Endothelial cell of umbilical vein (primary cell): ENCODE results near the gene ANKS1B. TPM values are rescaled to one million over a fixed set of nuclear protein-coding genes. Genes with fewer than 3 reads are reported as not detected.

Source experiments
- BruUV-seq: library from RNA; stranded (reverse); fragments of 400-500 nt; replicated peaks from 2 replicates; lab custom pipeline; 2021; lab: Mats Ljungman, UMichigan
- CTCF ChIA-PET: fragments of 300-600, 350-600 bp; sonication (Branson Sonifier 250); formaldehyde crosslinking; loops from one replicate; lab custom pipeline; 2021; ENCODE audit warnings: antibody characterized with exemption, inconsistent platforms; lab: Charles Lee
- POLR2A ChIA-PET: fragments of 300-600, 350-600 bp; sonication (Branson Sonifier 250); formaldehyde crosslinking; loops from one replicate; lab custom pipeline; 2021; ENCODE audit warnings: antibody characterized with exemption, inconsistent platforms; lab: Charles Lee
- DNase-seq: peaks from one replicate; pipeline ENCODE4 v3.0.0-alpha.2; 2011; ENCODE audit warnings: low read depth, low spot score
- FAIRE-seq: peaks from 2 replicates; lab custom pipeline; 2011; peaks lifted over from hg19 to GRCh38; lab: Jason Lieb, UNC
- H2AFZ ChIP-seq: 2 replicates; pipeline ENCODE4 v1.6.0; 2012; ENCODE audit warnings: low read depth, low read length, control low read depth, inconsistent platforms
- H3K27ac ChIP-seq: 2 replicates; pipeline ENCODE4 v1.5.1; 2011; ENCODE audit warnings: low read depth, mild to moderate bottlenecking, control low read depth, low read length, moderate library complexity; ENCODE audit not compliant: insufficient read depth
- H3K27me3 ChIP-seq, 2 experiments: 2 replicates each; pipeline versions ENCODE4 v1.6.0 to v1.6.1; 2011; ENCODE audit warnings: low read length in 2 of 2, mixed read lengths in 1 of 2; ENCODE audit not compliant: control insufficient read depth in 2 of 2, insufficient read depth in 2 of 2
- H3K36me3 ChIP-seq, 2 experiments: 2 replicates in 1 of 2; 3 replicates in 1 of 2; pipeline ENCODE4 v1.5.1; 2011; ENCODE audit warnings: low read length in 2 of 2, mild to moderate bottlenecking in 1 of 2, moderate library complexity in 1 of 2; ENCODE audit not compliant: control insufficient read depth in 2 of 2, insufficient read depth in 2 of 2; ENCODE audit errors: extremely low read depth in 1 of 2
- H3K4me1 ChIP-seq: 3 replicates; pipeline ENCODE4 v1.5.1; 2011; ENCODE audit warnings: mild to moderate bottlenecking, low read length; ENCODE audit not compliant: control insufficient read depth, insufficient read depth; ENCODE audit errors: extremely low read depth
- H3K4me2 ChIP-seq: 2 replicates; pipeline ENCODE4 v1.6.1; 2011; ENCODE audit warnings: low read length, control low read depth, mixed read lengths; ENCODE audit not compliant: insufficient read depth
- H3K4me3 ChIP-seq, 3 experiments: fragments of 200-600 bp in 1 of 3; sonication (generic), shearing (Covaris generic) in 1 of 3; replicated peaks in 1 of 3; 2 replicates each; pipeline ENCODE4 v1.5.1; 2011 to 2016; ENCODE audit warnings: control low read depth in 3 of 3, low read length in 3 of 3, mild to moderate bottlenecking in 2 of 3, inconsistent platforms in 1 of 3, low read depth in 1 of 3, moderate library complexity in 1 of 3; ENCODE audit not compliant: insufficient read depth in 1 of 3
- H3K79me2 ChIP-seq: 2 replicates; pipeline ENCODE4 v1.6.0; 2012; ENCODE audit warnings: low read length, inconsistent platforms; ENCODE audit not compliant: control insufficient read depth, insufficient read depth
- H3K9ac ChIP-seq: replicated peaks from 2 replicates; pipeline ENCODE3; 2011; ENCODE audit warnings: low read length, control low read depth; ENCODE audit not compliant: insufficient read depth; ENCODE audit errors: extremely low read depth
- H3K9me1 ChIP-seq: replicated peaks from 3 replicates; pipeline ENCODE4 v1.6.0; 2011; ENCODE audit warnings: mild to moderate bottlenecking, low read length; ENCODE audit not compliant: control insufficient read depth, insufficient read depth; ENCODE audit errors: extremely low read depth
- H3K9me3 ChIP-seq: replicated peaks from 2 replicates; pipeline ENCODE4 v1.5.1; 2012; ENCODE audit warnings: low read length, inconsistent platforms; ENCODE audit not compliant: control insufficient read depth, insufficient read depth
- H4K20me1 ChIP-seq: replicated peaks from 2 replicates; pipeline ENCODE3; 2011; ENCODE audit warnings: mild to moderate bottlenecking, low read length; ENCODE audit not compliant: control insufficient read depth, insufficient read depth; ENCODE audit errors: extremely low read depth
- CTCF ChIP-seq, 2 donors: IDR thresholded peaks; 1 replicate in 1 of 2; 2 replicates in 1 of 2; pipeline ENCODE4 v1.5.1; 2011; ENCODE audit warnings: low read length in 2 of 2, mild to moderate bottlenecking in 2 of 2, moderate library complexity in 2 of 2, control low read depth in 1 of 2, inconsistent platforms in 1 of 2, low read depth in 1 of 2; ENCODE audit not compliant: insufficient read depth in 1 of 2; ENCODE audit errors: extremely low read depth in 1 of 2
- EZH2 ChIP-seq: IDR thresholded peaks from 2 replicates; pipeline ENCODE4 v1.6.1; 2012; ENCODE audit warnings: borderline replicate concordance, low read depth, mild to moderate bottlenecking, moderate library complexity, low read length, inconsistent platforms; ENCODE audit not compliant: severe bottlenecking
- FOS ChIP-seq: IDR thresholded peaks from 2 replicates; pipeline ENCODE4 v1.6.1; 2011; ENCODE audit warnings: mild to moderate bottlenecking, low read length, moderate library complexity, borderline replicate concordance; ENCODE audit not compliant: insufficient read depth
- GATA2 ChIP-seq: IDR thresholded peaks from 2 replicates; pipeline ENCODE4 v1.7.0; 2011; ENCODE audit warnings: low read depth, mild to moderate bottlenecking, moderate library complexity, mixed read lengths, low read length; ENCODE audit not compliant: insufficient read length, insufficient read depth
- JUN ChIP-seq: IDR thresholded peaks from 2 replicates; pipeline ENCODE4 v1.6.1; 2011; ENCODE audit warnings: borderline replicate concordance, low read depth; ENCODE audit not compliant: insufficient read length, insufficient read depth
- MYC ChIP-seq: IDR thresholded peaks from one replicate; pipeline ENCODE4 v1.6.1; 2011; ENCODE audit warnings: mild to moderate bottlenecking, low read depth, low read length
- POLR2A ChIP-seq: IDR thresholded peaks from 2 replicates; pipeline ENCODE4 v1.6.1; 2012; ENCODE audit warnings: low read depth, mild to moderate bottlenecking, control low read depth, low read length
- POLR2AphosphoS5 ChIP-seq: IDR thresholded peaks from 2 replicates; pipeline ENCODE4 v1.6.1; 2012; ENCODE audit warnings: low read depth, mild to moderate bottlenecking, control low read depth, low read length, moderate library complexity; ENCODE audit not compliant: insufficient read depth
- dilution Hi-C: fragments of 300-500 bp; cut with MboI; formaldehyde crosslinking; loops from one replicate; pipeline ENCODE4 v1.15.0; 2019; ENCODE audit warnings: low sequenced_read_pairs; ENCODE audit not compliant: extremely low pct_ligation_motif_present
- intact Hi-C: fragments of 100-400 bp; cut with micrococcal nuclease; formaldehyde crosslinking; loops from one replicate; pipeline ENCODE4 v1.10.0; 2022
- polyA plus RNA-seq, 4 experiments: library from polyadenylated mRNA; depleted of rRNA in 3 of 4; stranded (reverse) in 3 of 4; unstranded in 1 of 4; fragments of >200 nt; gene quantifications; 2 replicates each; pipeline versions ENCODE4 v1.2.1 to v1.2.3, GENCODE V29; 2011 to 2012; ENCODE audit warnings: missing spikeins in 1 of 4
- total RNA-seq: library from RNA; stranded (reverse); gene quantifications from 2 replicates; pipeline ENCODE4 v1.2.3, GENCODE V29; 2021
- TF ChIP-seq, protein P1 (sequence below): IDR thresholded peaks from 2 replicates; pipeline ENCODE4 v1.6.1; 2011; ENCODE audit not compliant: insufficient read depth, insufficient read length

Gene ANKS1B
- total and polyA plus RNA-seq, 2 donors (not counting 3 experiments of a cell fraction or from before 2014, with no cell fraction given): 0.15 to 0.38 TPM

GRCh38 chr12:99558109-99558508 is 426.6 kb downstream of the ANKS1B start:
- Histone ChIP-seq H3K36me3 (no peaks in the 10 kb centered on the region), H3K27me3 (no peaks in the 10 kb centered on the region), H3K9ac (no peak overlapping the region), H3K79me2 (no peaks in the 10 kb centered on the region), H3K4me3 (no peak overlapping the region), H2AFZ (no peak overlapping the region), H3K9me1 (no peaks in the 10 kb centered on the region), H3K4me2 (no peak overlapping the region), H3K27ac (no peak overlapping the region), H3K4me1 (no peaks in the 10 kb centered on the region), H3K9me3 (peaks cover 9% of the 10 kb centered on the region), H4K20me1 (no peaks in the 10 kb centered on the region)
- intact Hi-C loops: no loop called here
- no TSS peak for BruUV-seq
- dilution Hi-C loops: no loop called here
- POLR2A ChIA-PET: no interaction called here
- TF ChIP-seq JUN (no peak), GATA2 (no peak), FOS (no peak), POLR2A (no peak), POLR2AphosphoS5 (no peak), MYC (no peak), EZH2 (no peak), CTCF (IDR thresholded peaks at IDR 0.05; ENCODE audit: extremely low read depth in 1 of 2, insufficient read depth in 1 of 2, low read depth in 1 of 2, low read length in 2 of 2) (no peak)
- TF ChIP-seq, protein P1, sequence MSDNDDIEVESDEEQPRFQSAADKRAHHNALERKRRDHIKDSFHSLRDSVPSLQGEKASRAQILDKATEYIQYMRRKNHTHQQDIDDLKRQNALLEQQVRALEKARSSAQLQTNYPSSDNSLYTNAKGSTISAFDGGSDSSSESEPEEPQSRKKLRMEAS: no peak
- CTCF ChIA-PET: no interaction called here
- DNase-seq (no peak), FAIRE-seq (no peak)
